Stimulated activated CD8-positive, alpha-beta memory T cell treated with anti-CD3 and anti-CD28 coated beads, Interleukin-12 subunit alpha, Interleukin-12 subunit beta, amount 100 ng/mL, for 24 hours (primary cell): ENCODE data around the gene ACSF3.

ENCODE experiments used
- DNase-seq: peaks from one replicate; pipeline ENCODE4 v3.0.0-alpha.2; 2020; ENCODE audit errors: extremely low read depth

Gene ACSF3

DNA sequence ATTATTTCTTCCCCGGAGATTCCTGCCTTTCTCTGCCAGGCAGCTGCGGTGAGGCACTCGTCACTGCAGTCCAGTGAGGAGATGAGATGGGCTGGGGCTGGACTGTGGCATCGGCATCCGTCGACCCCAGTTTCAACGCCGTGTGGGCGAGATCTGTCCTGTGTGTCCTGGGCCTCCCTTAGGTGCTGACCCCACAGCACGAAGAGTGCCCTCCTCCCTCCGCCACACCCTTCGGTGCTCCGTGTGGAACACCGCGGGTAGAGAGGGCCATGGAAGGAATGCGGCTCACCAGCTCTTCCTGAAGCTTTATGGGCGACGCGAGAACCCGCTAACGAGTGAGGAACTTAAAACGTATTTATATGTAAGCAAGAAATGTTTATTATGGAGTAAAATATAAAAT, 17.6 kb downstream of the ACSF3 start:
- DNase-seq = no peak

DNA sequence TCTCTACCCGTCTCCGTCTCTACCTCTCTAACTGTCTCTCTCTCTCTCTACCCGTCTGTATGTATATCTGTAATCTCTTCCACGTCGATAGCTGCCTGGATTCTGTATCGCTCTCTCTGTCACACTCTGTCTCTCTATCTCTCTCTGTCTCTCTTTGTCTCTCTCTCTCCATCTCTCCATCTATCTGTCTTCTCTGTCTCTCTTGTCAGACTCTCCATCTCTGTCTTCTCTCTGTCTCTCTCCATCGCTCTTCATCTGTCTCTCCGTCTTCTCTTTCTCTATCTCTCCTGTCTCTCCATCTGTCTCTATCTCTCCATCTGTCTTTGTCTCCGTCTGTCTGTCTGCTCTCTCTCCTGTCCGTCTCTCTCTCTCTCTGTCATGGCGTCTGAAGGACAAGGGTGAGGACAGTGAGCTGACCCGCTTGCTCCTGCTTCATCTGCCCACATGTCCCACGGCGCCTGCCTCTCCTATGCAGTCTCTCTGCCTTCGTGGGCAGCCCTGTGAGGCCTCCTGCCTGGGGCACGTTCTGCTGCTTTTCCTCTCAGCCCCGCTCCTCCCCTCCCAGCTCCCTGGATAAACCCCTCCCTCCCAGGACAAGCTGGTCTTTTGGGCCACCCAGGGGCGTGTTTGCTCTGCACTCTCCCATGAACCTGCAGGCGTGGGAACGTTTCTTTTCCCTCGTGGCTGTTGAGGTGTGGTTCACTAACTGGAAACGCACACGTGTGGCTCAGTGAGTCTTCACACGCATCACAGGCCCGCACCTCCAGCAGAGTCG, 18.9 kb downstream of the ACSF3 start:
- DNase-seq = no peak

DNA sequence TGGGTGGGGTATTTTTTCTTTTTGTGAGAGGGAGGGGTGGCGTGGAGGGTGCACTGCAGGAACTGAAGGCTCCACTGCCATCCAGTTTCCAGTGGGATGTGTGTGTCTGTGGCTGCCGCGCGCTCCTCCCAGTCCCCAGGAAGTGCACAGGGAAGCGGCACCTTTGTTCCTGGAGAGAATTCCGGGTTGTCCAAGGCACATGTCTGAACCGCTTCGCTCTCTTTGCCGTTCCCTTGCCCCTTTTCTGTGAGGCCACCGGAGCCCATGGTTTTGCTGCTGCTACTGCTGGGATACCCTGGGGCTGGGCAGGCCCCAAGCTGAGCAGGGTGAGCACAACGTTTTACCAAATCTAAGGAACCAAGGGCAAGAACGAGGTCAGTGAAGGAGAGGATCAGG, 19.5 kb downstream of the ACSF3 start:
- DNase-seq = no peak

DNA sequence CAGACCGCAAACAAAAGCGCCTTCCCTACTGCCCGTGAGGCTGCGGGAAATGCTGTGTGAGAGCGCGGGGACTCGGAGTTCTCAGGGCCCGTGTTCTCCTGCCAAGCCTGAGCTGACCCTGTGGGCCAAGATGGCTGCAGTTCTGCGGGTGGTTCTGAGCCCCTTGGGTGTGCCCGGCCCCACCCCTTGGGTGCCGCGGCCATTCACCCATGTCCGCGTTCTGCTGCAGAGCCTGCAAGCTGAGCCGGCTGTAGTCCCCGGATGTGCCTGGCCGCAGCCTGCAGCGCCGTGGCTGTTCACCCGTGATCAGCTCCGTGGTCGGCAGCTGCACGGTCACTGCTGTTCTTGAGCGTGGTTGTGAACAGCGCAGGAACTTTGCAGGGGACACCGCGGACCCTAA, 20.0 kb downstream of the ACSF3 start:
- DNase-seq = no peak

DNA sequence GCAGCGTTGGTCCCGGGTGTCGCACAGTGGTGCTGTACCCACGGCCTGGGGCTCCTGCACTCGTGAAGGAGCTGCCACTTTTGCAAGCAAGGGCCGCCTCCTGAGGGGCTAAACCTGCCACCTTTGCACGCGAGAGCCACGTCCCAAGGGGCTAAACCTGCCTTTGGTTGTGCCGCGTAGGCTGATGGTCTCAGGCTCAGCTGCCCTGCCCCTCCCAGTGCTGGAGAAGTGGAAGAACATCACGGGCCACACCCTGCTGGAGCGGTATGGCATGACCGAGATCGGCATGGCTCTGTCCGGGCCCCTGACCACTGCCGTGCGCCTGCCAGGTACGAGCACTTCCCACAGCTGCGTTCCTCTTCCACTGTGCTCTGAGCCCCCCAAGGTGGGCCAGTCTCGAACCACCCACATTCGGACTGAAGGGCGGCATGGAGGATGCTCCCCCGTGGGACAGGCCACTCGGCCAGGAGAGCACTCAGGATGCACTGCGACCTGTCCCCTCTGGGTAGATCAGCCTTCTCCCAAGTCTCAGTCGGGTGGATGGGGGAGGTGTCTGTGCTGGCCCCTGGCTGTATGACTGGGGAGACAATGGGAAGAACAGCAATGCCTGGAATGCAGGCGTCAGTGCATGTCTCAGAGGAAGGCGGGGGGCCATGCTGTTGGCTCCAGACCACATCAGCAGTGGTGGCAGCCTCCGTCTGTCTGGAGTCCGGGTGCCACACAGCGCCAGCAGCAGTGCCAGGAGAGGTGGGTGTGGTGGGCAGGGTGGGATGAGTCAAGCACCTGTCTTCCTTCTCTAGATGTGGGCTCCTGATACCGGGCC, 20.7 kb downstream of the ACSF3 start:
- DNase-seq = no peak

DNA sequence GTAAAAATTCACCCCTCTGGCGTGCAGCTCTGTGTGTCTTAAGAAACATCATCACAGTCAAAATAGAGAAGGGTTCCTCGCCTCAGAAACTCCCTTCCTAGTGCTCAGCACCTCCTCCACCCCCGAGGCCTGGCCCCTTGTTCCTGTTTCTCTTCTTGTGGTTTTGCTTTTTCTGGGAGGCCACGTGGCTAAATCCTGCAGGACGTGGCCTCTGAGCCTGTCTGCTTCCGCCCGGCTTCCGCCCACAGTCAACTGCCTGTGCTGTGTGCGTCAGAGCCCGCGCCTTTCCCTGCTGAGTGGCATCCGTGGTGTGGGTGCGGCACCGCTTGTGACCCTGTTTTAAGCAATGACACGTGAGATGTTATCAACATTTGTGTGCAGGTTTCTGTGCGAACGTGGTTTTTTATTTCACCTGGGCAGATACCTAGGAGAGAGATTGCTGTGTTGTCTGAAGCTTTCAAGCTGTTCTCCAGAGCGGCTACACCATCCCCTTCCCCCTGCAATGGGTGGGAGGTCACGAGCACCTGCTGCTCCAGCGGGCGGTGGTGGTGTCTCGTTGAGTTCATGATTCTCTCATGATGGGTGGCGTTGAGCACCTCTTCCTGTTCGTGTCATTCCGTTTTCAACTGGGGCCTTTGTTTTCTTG, 21.7 kb downstream of the ACSF3 start:
- DNase-seq = peak; percentile 64

DNA sequence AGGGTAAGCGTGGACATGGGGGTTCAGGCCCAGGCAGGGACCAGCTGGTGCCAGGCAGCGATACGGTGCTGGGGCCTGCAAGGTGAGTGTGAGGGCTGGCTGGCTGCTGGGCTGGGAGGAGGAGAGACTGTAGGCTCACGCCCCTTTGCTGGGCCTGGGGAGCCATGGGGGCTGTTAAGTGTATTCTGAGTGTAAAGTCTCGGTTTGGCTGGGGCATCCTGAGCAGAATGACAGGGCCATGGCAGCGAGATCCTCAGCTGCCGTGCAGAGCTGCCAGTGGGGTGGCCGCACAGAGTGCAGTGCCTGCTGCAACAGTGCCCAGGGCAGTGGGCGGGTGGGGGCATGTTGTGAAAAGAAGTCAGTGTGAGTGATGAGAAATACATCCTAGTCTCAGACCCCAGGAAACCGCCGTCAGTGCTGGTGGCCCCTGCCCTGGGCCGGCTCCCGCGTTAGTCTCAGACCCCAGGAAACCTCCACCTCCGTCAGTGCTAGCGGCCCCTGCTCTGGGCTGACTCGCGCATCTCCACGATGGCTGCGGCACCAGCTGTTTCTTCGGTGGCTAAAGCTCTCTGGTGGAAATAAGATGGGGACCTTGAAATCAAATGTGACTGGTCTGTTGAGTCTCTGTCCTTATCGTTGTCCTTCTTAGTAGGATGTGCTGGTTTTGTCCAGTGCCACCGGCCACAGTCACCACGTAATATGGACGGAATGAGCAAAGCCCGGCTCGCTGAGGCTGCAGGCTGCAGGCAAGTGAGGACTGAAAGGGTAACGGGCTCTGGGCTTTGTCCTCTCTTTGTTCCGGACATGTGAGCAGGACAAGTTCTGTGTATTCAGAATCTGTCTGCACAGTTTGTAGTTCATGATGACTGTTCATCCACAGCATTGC, 22.9 kb downstream of the ACSF3 start:
- DNase-seq = no peak

DNA sequence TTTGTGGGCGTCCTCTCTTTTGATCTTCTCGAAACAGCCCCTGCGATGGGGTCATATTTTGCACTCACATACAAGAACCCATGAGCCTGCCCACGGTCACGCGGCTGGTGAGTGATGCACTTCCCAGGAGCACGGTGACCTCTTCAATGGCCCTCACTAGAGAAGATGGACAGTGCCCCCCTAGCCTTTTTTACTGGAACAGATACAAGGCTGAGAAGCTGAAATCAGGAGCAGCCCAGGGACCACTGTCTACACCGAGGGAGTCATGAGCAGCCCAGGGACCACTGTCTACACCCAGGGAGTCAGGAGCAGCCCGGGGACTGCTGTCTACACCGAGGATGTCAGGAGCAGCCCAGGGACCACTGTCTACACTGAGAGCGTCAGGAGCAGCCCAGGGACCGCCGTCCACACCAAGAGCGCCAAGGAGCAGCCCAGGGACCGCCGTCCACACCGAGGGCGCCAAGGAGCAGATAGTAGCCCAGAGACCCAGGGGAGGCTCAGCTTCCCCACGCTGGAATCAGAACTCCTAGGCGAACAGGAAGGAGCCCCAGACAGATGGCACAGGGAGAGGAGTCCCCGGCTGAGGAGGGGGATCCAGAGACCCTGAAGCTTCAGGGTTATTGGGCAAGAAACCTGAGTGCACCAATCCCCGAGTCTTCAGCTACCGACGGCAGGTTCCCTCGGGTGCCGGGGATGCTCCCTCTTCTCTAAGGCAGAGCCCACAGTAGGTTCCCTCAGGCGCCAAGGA, 23.7 kb downstream of the ACSF3 start:
- no peak for DNase-seq

DNA sequence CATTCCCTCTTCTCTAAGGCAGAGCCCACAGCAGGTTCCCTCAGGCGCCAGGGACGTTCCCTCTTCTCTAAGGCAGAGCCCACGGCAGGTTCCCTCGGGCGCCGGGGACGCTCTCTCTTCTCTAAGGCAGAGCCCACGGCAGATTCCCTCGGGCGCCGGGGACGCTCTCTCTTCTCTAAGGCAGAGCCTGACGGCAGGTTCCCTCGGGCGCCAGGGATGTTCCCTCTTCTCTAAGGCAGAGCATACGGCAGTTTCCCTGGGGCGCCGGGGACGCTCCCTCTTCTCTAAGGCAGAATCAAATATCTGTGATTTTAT, 24.3 kb downstream of the ACSF3 start:
- DNase-seq = no peak

DNA sequence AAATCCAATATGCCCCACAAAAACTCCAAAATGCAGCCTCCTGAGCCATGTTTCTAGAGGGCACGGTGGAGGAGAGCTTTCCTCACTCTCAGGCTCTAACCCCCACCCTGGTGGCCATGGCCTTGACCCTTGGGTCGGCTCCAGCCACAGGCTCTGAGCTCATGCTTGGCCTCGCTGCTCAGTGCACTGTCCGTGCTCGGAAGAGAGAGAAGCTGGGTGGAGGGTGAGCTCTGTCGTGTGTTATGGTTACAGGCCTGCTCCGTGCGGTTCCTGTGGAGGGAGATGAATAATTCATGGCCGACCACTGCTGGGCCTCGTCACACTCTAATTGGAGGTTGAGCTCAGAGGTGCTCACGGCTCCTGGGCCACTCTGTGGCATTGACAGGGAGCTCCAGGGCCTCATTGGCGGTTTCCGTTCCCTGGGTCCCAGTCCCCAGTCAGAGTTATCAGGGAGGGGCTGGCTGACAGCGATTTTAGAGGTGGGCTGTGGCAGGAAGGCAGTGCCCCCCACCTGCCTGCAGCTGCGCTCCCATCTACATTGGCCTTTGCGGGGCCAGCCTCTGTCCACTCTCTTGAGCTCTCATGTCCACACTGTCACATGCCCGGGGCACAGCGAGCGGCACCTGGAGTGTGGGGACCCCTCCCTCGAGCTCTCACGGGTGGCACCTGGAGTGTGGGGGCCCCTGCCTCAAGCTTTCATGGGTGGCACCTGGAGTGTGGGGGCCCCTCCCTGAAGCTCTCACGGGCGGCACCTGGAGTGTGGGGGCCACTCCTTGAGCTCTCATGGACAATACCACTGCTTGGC, 24.9 kb downstream of the ACSF3 start:
- no peak for DNase-seq

DNA sequence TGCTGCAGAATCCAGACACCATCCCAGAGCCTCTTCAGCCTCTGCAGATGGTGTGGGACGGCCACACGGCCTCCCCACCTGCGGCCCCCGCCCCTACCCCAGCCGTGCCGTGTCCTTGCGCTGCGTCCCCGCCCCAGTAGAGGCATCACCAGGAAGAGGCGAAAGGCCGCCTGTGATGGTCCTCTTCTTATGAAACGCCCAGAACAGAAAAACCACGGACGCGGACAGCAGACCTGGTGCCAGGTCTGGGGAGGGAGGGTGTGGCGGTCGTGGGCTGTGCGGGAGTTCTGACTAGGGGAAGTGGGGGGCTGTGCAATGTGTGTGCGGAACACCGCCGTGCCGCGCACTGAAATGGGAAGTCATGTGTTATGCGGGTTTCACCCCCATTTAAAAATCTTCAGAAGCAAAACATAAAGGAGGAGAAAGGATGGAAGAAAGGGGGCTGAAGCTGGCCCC, 25.5 kb downstream of the ACSF3 start:
- no peak for DNase-seq

DNA sequence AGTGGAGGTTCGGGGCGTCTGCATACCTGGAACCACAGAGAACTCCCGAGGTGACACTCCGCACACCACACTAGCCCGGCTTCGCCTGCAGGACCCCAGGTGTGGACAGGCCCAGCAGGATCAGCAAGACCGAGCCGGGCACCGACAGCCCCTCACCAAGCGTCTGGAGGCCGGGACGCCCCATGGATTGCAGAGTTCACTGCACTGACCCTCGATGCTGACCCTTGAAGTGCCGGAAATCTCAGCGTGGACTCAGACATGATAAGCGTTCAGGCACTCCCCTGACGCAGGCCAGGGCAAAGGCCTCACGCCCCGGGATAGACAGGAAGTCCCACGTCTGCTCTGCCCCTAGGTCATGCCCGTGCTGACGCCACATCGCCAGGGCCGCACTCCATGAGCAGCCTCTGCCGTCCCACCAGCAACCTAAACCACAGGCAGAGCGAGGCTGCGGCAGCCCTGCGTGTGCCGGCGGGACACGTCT, 26.0 kb downstream of the ACSF3 start:
- DNase-seq = no peak

DNA sequence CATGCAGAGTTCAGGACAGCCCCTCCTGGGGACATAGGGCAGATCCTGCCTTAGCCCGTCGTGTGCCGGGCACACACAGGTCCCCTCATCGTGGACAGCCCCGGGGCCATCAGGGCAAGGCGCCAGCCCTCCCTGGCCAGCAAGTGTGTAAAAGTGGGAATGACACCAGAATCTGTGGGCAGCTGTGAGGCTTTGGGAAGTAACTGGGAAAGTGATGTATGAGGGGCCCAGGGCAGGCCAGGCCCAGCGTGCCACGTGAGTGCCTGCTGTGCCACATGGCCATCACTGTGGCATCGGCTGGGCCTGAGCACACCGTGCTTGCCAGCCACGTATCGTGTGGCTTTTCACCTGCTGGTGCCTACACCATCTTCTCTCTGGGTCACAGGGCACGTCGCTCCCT, 26.6 kb downstream of the ACSF3 start:
- DNase-seq = no peak

DNA sequence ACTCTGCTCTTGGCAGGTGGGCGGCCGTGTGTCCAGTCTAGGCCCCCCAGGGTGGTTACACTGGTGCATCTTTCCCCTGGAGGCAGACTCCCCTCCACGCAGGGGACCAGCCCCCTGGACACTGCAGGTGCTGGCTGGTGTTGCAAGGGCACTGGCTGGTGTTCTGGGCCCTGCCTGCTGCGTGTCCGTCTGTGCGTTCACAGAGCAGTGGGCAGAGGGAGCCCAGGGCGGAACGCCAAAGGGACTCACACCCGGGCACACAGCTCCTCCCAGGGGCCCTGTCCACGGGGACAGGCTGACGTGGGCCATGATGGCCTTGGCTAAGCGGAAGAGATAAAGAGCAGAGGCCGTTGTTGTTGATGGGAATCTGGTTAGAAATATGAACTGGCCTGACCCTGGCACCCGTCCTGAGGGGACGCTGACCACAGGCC, 27.3 kb downstream of the ACSF3 start:
- no peak for DNase-seq

DNA sequence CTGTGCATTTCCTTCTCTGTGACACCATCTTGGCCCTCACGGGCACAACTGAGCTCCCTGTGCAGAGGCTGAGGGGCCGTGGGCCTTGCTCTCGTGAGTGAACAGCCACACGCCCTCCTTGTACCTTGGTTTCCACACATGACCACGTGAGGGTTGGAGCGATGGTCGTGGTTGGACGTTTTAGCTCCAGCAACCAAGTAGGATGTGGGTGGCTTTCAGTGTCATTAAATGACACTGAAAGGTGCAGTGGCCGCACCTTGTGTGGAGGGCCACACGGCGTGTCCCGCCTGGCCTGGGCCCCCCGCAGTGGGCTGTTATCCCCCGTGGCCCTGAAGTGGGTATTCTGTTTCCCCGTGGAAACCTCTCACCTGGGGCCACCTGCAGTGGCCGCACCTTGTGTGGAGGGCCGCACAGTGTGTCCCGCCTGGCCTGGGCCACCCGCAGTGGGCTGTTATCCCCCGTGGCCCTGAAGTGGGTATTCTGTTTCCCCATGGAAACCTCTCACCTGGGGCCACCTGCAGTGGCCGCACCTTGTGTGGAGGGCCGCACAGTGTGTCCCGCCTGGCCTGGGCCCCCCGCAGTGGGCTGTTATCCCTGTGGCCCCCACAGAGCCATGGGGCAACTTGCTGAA, 28.2 kb downstream of the ACSF3 start:
- DNase-seq = no peak

DNA sequence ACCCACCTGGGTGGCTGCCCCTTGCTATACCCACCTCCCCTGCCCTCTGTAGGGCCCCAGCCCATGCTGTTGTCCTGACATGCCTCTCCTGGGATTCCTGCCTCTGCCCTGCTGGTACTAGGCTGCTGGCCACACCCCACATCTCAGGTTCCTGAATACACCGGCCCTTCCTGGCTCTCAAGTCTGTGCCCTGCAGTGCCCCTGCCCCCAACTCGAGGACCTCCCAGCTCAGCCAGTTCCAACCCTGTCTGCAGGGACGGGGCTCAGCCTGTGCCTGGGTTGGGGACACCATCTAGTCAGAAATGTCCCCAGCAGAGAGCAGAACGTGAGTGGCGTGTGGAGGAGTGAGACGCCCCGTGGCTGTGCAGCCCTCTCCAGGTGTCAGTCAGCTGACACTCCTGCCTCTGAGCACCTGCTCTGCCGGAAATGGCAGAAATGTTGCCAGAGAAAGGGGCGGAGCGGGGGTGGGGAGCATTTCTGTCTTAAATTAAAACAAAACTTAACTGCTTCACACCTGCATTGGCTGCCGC, 28.7 kb downstream of the ACSF3 start:
- no peak for DNase-seq

DNA sequence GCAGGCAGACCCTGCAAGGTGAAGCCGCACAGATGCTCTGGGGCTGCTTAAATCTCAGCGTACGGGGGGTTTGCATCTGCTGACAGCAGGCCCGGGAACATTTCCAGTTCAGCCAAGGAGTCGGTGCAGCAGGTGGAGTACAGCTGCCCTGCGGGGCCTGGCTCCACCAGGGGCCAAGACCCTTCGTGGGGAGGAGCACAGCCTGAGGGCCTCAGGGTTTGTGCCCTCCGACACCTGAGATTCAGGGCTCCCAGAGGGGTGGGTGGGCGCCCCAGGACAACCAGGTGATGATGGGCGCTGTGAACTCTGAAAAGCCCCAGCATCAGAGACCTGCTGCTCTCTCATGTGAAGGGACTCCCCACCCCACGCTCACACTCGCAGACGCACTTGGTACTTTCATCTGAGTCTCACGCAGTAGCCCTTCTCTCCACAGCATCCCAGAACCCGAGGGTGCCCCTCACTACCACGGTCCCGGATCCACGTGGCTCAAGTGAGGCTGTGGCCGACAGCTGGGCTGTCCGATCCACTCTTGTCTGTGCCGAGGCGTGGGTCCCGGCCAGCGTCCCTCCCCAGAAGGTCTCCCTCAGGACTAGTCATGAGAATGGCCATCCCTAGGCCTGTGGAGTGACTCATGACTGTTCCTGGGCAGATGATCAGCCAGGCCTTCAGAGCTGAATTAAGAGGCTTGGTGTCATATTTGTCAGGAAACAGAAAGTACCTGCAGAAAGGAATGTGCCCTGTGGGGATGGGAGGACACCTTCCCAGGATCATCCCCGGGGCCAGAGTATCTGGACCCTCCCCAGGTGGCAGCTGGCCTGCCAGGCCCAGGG, 29.6 kb downstream of the ACSF3 start:
- DNase-seq = no peak

DNA sequence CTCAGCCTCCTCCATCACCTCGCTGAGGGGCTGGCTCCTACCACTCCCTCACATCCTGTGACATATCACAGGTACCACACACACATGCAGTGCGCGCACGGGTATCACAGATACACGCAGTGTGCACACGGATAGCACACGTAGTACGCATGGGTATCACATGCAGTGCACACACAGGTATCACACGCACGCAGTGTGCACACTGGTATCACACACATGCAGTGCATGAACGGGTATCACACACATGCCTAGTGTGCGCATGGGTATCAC, 30.1 kb downstream of the ACSF3 start:
- no peak for DNase-seq

DNA sequence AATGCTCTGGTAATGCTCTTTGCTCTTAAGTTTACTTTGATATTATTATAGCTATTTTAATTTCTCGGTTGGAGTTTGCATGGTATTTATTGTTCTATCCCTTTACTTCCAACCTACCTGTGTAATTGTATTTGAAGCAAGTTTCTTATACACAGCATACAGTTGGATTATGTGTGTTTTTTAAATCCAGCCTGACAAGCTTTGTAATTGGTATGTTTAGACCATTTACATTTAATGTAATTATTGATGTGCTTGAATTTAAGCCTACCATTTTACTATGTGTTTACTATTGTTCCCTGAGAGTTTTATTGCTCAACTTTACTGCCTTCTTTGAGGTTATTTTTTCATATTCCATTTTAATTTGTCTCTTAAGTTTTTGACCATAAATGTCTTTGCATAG, 35.7 kb downstream of the ACSF3 start:
- DNase-seq = no peak
